Neural cell (in vitro differentiated cells): ENCODE measurements around the gene DNAJC7. TPM values are rescaled to one million over a fixed set of nuclear protein-coding genes. Genes with fewer than 3 reads are reported as not detected.

Experiments
- H2AFZ ChIP-seq: fragments of 200-600, 300-800 bp; sonication (generic), shearing (Covaris generic); 2 replicates; pipeline ENCODE4 v1.6.0; 2014; ENCODE audit warnings: low read depth, mild to moderate bottlenecking, antibody characterized with exemption, low read length, moderate library complexity
- H3F3A ChIP-seq: fragments of 200-600 bp; shearing (Covaris generic); 2 replicates; pipeline ENCODE4 v1.6.1; 2016; ENCODE audit warnings: mild to moderate bottlenecking, moderate library complexity, mixed read lengths, antibody characterized with exemption, low read length; ENCODE audit not compliant: insufficient read depth, poor library complexity, severe bottlenecking
- H3K27ac ChIP-seq: fragments of 200-600, 300-800 bp; sonication (generic), shearing (Covaris generic); 2 replicates; pipeline ENCODE4 v1.5.1; 2014; ENCODE audit warnings: mild to moderate bottlenecking, low read length, moderate library complexity
- H3K27me3 ChIP-seq: fragments of 300-800, 200-600 bp; sonication (generic), shearing (Covaris generic); 2 replicates; pipeline ENCODE4 v1.6.0; 2014; ENCODE audit warnings: mild to moderate bottlenecking, low read depth, low read length, moderate library complexity; ENCODE audit not compliant: insufficient read depth
- H3K36me3 ChIP-seq: fragments of 300-800, 200-600 bp; sonication (generic), shearing (Covaris generic); 2 replicates; pipeline ENCODE4 v1.5.1; 2014; ENCODE audit warnings: mild to moderate bottlenecking, antibody characterized with exemption, low read length, moderate library complexity; ENCODE audit not compliant: insufficient read depth
- H3K4me2 ChIP-seq: fragments of 300-800, 200-600 bp; sonication (generic), shearing (Covaris generic); 2 replicates; pipeline ENCODE4 v1.6.0; 2014; ENCODE audit warnings: mild to moderate bottlenecking, low read length
- H3K4me3 ChIP-seq: fragments of 300-800, 200-600 bp; sonication (generic), shearing (Covaris generic); 2 replicates; pipeline ENCODE4 v1.5.1; 2014; ENCODE audit warnings: mild to moderate bottlenecking, low read length, moderate library complexity
- H3K79me2 ChIP-seq: fragments of 200-600 bp; shearing (Covaris generic); replicated peaks from 2 replicates; pipeline ENCODE4 v1.6.0; 2014; ENCODE audit warnings: mild to moderate bottlenecking, low read length, moderate library complexity; ENCODE audit not compliant: insufficient read depth
- H3K9ac ChIP-seq: fragments of 300-800, 200-600 bp; sonication (generic), shearing (Covaris generic); 2 replicates; pipeline ENCODE4 v1.6.1; 2016; ENCODE audit warnings: mild to moderate bottlenecking, low read length, mixed read lengths
- H3K9me2 ChIP-seq: fragments of 200-600 bp; shearing (Covaris generic); 2 replicates; pipeline ENCODE4 v1.6.1; 2016; ENCODE audit warnings: mild to moderate bottlenecking, low read length, mixed read lengths; ENCODE audit not compliant: insufficient read depth
- H3K9me3 ChIP-seq: fragments of 200-600, 300-800 bp; sonication (generic), shearing (Covaris generic); 2 replicates; pipeline ENCODE4 v1.6.1; 2016; ENCODE audit warnings: mild to moderate bottlenecking, mixed run types, low read length, moderate library complexity, mixed read lengths
- H4K20me1 ChIP-seq: fragments of 200-600 bp; shearing (Covaris generic); 2 replicates; pipeline ENCODE4 v1.6.1; 2016; ENCODE audit warnings: mild to moderate bottlenecking, mixed run types; ENCODE audit not compliant: insufficient read depth
- EP300 ChIP-seq: fragments of 450-650 bp; conservative IDR thresholded peaks from 2 replicates; pipeline ENCODE4 v1.6.1; 2014; ENCODE audit warnings: antibody characterized with exemption, mild to moderate bottlenecking, moderate library complexity; ENCODE audit not compliant: poor library complexity, severe bottlenecking
- EZH2 ChIP-seq: fragments of 200-600, 300-800 bp; shearing (Covaris generic), sonication (generic); IDR thresholded peaks from 2 replicates; pipeline ENCODE4 v1.6.1; 2014; ENCODE audit warnings: antibody characterized with exemption, low read length, borderline replicate concordance, mild to moderate bottlenecking; ENCODE audit not compliant: insufficient read depth, poor library complexity, severe bottlenecking
- MXI1 ChIP-seq: fragments of 450-650 bp; conservative IDR thresholded peaks from 2 replicates; pipeline ENCODE4 v1.6.1; 2014; ENCODE audit warnings: antibody characterized with exemption, mild to moderate bottlenecking; ENCODE audit not compliant: poor library complexity, severe bottlenecking
- POLR2AphosphoS5 ChIP-seq: IDR thresholded peaks from 2 replicates; pipeline ENCODE4 v1.6.1; 2012
- RAD21 ChIP-seq: fragments of 450-650 bp; conservative IDR thresholded peaks from 2 replicates; pipeline ENCODE4 v1.6.1; 2014; ENCODE audit warnings: antibody characterized with exemption, mild to moderate bottlenecking, moderate library complexity
- SMC3 ChIP-seq: fragments of 450-650 bp; conservative IDR thresholded peaks from 2 replicates; pipeline ENCODE4 v1.6.1; 2014; ENCODE audit warnings: antibody characterized with exemption, mild to moderate bottlenecking, moderate library complexity; ENCODE audit not compliant: poor library complexity
- TAF1 ChIP-seq: IDR thresholded peaks from 2 replicates; pipeline ENCODE4 v1.6.1; 2012; ENCODE audit warnings: low read depth
- polyA plus RNA-seq: library from polyadenylated mRNA; depleted of rRNA; stranded (reverse); fragments of >200 nt; gene quantifications from 2 replicates; pipeline ENCODE4 v1.2.3, GENCODE V29; 2014
- TF ChIP-seq, protein P1 (sequence below): fragments of 450-650 bp; IDR thresholded peaks from 2 replicates; pipeline ENCODE4 v1.5.1; 2014; ENCODE audit warnings: antibody characterized with exemption, mild to moderate bottlenecking, moderate library complexity; ENCODE audit not compliant: poor library complexity, severe bottlenecking
- TF ChIP-seq, protein P2 (sequence below): IDR thresholded peaks from 2 replicates; pipeline ENCODE4 v1.6.1; 2012; ENCODE audit warnings: borderline replicate concordance

Gene DNAJC7
- polyA plus RNA-seq, 1 donor from 2014 or later: 126 TPM

GRCh38 chr17:41970901-41971331 lies 46.3 kb downstream of the DNAJC7 start:
- Histone ChIP-seq H4K20me1 (no peaks in the 10 kb centered on the region), H3K27me3 (no peaks in the 10 kb centered on the region), H3F3A (no peaks in the 10 kb centered on the region), H3K9me2 (no peaks in the 10 kb centered on the region), H3K9ac (no peak overlapping the region), H3K9me3 (no peaks in the 10 kb centered on the region), H3K27ac (no peak overlapping the region), H3K4me2 (no peak overlapping the region), H3K79me2 (peaks cover 18% of the 10 kb centered on the region), H3K36me3 (peaks cover 5% of the 10 kb centered on the region), H3K4me3 (no peak overlapping the region), H2AFZ (no peak overlapping the region)
- TF ChIP-seq, protein P1, sequence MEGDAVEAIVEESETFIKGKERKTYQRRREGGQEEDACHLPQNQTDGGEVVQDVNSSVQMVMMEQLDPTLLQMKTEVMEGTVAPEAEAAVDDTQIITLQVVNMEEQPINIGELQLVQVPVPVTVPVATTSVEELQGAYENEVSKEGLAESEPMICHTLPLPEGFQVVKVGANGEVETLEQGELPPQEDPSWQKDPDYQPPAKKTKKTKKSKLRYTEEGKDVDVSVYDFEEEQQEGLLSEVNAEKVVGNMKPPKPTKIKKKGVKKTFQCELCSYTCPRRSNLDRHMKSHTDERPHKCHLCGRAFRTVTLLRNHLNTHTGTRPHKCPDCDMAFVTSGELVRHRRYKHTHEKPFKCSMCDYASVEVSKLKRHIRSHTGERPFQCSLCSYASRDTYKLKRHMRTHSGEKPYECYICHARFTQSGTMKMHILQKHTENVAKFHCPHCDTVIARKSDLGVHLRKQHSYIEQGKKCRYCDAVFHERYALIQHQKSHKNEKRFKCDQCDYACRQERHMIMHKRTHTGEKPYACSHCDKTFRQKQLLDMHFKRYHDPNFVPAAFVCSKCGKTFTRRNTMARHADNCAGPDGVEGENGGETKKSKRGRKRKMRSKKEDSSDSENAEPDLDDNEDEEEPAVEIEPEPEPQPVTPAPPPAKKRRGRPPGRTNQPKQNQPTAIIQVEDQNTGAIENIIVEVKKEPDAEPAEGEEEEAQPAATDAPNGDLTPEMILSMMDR: no peak
- TF ChIP-seq, protein P2, sequence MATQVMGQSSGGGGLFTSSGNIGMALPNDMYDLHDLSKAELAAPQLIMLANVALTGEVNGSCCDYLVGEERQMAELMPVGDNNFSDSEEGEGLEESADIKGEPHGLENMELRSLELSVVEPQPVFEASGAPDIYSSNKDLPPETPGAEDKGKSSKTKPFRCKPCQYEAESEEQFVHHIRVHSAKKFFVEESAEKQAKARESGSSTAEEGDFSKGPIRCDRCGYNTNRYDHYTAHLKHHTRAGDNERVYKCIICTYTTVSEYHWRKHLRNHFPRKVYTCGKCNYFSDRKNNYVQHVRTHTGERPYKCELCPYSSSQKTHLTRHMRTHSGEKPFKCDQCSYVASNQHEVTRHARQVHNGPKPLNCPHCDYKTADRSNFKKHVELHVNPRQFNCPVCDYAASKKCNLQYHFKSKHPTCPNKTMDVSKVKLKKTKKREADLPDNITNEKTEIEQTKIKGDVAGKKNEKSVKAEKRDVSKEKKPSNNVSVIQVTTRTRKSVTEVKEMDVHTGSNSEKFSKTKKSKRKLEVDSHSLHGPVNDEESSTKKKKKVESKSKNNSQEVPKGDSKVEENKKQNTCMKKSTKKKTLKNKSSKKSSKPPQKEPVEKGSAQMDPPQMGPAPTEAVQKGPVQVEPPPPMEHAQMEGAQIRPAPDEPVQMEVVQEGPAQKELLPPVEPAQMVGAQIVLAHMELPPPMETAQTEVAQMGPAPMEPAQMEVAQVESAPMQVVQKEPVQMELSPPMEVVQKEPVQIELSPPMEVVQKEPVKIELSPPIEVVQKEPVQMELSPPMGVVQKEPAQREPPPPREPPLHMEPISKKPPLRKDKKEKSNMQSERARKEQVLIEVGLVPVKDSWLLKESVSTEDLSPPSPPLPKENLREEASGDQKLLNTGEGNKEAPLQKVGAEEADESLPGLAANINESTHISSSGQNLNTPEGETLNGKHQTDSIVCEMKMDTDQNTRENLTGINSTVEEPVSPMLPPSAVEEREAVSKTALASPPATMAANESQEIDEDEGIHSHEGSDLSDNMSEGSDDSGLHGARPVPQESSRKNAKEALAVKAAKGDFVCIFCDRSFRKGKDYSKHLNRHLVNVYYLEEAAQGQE: no peak
- TF ChIP-seq SMC3 (no peak), MXI1 (no peak), EZH2 (no peak), POLR2AphosphoS5 (no peak), RAD21 (no peak), TAF1 (no peak), EP300 (no peak)

DNA sequence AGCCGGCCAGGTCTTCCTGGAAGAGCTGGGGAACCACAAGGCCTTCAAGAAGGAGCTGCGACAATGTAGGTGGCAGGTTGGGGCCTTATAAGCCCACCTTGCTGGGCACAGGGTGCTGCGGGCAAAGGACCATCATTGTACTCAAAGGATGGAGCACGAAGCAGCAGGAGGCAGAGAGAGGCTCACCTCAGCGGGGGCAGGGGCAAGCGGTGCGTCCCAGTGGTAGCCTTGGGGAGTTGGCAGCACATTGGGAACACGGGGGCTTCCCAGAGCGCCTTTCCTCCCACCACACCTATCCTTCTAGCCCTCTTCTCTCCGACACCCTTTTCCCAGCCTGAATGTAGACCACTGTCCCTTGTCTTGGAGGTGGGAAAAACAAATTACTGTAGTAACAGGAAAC lies 48.6 kb downstream of the DNAJC7 start:
- H3K4me2 ChIP-seq: no peak overlapping the region

More for the DNA sequence above, 48.6 kb downstream of the DNAJC7 start:
- H3F3A ChIP-seq: no peaks in the 10 kb centered on the region
- no peaks in the 10 kb centered on the region for H4K20me1 ChIP-seq
- no peaks in the 10 kb centered on the region for H3K27me3 ChIP-seq
- H2AFZ ChIP-seq: no peak overlapping the region
- H3K79me2 ChIP-seq: peaks cover 18% of the 10 kb centered on the region
- H3K9me3 ChIP-seq: no peaks in the 10 kb centered on the region
- no peaks in the 10 kb centered on the region for H3K9me2 ChIP-seq
- H3K36me3 ChIP-seq: peaks cover 5% of the 10 kb centered on the region
- no peak overlapping the region for H3K27ac ChIP-seq
- no peak overlapping the region for H3K4me3 ChIP-seq
- no peak overlapping the region for H3K9ac ChIP-seq
- TF ChIP-seq RAD21: no peak
- no peak for TF ChIP-seq TAF1
- TF ChIP-seq EZH2: no peak
- no peak for TF ChIP-seq MXI1
- no peak for TF ChIP-seq SMC3
- TF ChIP-seq POLR2AphosphoS5: no peak
- no peak for TF ChIP-seq EP300
- TF ChIP-seq, protein P1: no peak
- TF ChIP-seq, protein P2: no peak
